Osteocyte (in vitro differentiated cells): ENCODE measurements around the gene METTL24. TPM values are rescaled to one million over a fixed set of nuclear protein-coding genes. Genes with fewer than 3 reads are reported as not detected.

Experiments
- DNase-seq: peaks from one replicate; pipeline ENCODE4 v3.0.0; 2021; ENCODE audit warnings: mixed read lengths; ENCODE audit not compliant: unreplicated experiment; ENCODE audit errors: extremely low spot score
- H3K27ac Mint-ChIP-seq: one replicate; pipeline ENCODE4 v1.8.0; 2021; ENCODE audit warnings: mild to moderate bottlenecking, mixed read lengths; ENCODE audit not compliant: unreplicated experiment
- H3K27me3 Mint-ChIP-seq: one replicate; pipeline ENCODE4 v1.8.0; 2021; ENCODE audit warnings: mixed read lengths; ENCODE audit not compliant: unreplicated experiment
- H3K36me3 Mint-ChIP-seq: one replicate; pipeline ENCODE4 v1.8.0; 2021; ENCODE audit warnings: mixed read lengths; ENCODE audit not compliant: unreplicated experiment
- H3K4me1 Mint-ChIP-seq: one replicate; pipeline ENCODE4 v1.8.0; 2021; ENCODE audit warnings: mixed read lengths; ENCODE audit not compliant: unreplicated experiment
- H3K4me3 Mint-ChIP-seq: one replicate; pipeline ENCODE4 v1.8.0; 2021; ENCODE audit warnings: mild to moderate bottlenecking, moderate library complexity, mixed read lengths; ENCODE audit not compliant: unreplicated experiment
- H3K9me3 Mint-ChIP-seq: one replicate; pipeline ENCODE4 v1.8.0; 2021; ENCODE audit warnings: mixed read lengths; ENCODE audit not compliant: unreplicated experiment
- total RNA-seq: library from RNA; stranded (reverse); gene quantifications from 2 replicates; pipeline ENCODE4 v1.2.1, GENCODE V29; 2021
- TF ChIP-seq, protein P1 (sequence below): fragments of 200-600 bp; sonication (generic); IDR thresholded peaks from 2 replicates; pipeline ENCODE4 v1.5.0; 2021; ENCODE audit warnings: antibody characterized with exemption, mild to moderate bottlenecking, moderate library complexity

METTL24 gene
- total RNA-seq, 1 donor from 2014 or later, result not detected

DNA sequence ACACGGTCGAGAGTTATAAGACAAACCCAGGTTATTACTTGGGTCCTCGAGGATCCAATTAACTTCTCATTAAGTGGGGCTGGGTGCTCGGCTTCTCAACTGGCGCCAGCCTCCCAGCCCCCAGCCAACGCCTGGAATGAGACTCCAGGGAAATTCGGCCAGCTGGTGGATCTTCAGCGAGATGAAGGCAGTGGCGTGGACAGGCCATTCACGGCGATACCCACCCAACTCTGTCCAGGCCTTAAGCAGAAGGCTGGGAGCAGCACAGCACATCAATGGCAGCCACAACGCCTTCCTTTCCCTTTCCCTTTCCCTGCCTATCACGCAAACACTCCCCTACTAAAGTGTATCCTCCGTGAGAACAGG lies 868 bp downstream of the METTL24 start:
- peaks cover 65% of the 10 kb centered on the region for H3K27me3 Mint-ChIP-seq
- peaks cover 10% of the 10 kb centered on the region for H3K4me1 Mint-ChIP-seq
- no peak overlapping the region for H3K27ac Mint-ChIP-seq
- no peak for DNase-seq
- TF ChIP-seq, protein P1, sequence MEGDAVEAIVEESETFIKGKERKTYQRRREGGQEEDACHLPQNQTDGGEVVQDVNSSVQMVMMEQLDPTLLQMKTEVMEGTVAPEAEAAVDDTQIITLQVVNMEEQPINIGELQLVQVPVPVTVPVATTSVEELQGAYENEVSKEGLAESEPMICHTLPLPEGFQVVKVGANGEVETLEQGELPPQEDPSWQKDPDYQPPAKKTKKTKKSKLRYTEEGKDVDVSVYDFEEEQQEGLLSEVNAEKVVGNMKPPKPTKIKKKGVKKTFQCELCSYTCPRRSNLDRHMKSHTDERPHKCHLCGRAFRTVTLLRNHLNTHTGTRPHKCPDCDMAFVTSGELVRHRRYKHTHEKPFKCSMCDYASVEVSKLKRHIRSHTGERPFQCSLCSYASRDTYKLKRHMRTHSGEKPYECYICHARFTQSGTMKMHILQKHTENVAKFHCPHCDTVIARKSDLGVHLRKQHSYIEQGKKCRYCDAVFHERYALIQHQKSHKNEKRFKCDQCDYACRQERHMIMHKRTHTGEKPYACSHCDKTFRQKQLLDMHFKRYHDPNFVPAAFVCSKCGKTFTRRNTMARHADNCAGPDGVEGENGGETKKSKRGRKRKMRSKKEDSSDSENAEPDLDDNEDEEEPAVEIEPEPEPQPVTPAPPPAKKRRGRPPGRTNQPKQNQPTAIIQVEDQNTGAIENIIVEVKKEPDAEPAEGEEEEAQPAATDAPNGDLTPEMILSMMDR, result no peak
- peak overlapping the region; percentile 75 for H3K4me3 Mint-ChIP-seq
- no peaks in the 10 kb centered on the region for H3K36me3 Mint-ChIP-seq
- H3K9me3 Mint-ChIP-seq, result peaks cover 3% of the 10 kb centered on the region

GRCh38 chr6:110356778-110357177 lies 1.4 kb downstream of the METTL24 start:
- H3K9me3 Mint-ChIP-seq, result no peaks in the 10 kb centered on the region
- no peak for DNase-seq
- peaks cover 63% of the 10 kb centered on the region for H3K27me3 Mint-ChIP-seq
- no peaks in the 10 kb centered on the region for H3K36me3 Mint-ChIP-seq
- TF ChIP-seq, protein P1, result no peak
- no peak overlapping the region for H3K27ac Mint-ChIP-seq
- H3K4me1 Mint-ChIP-seq, result peaks cover 10% of the 10 kb centered on the region
- H3K4me3 Mint-ChIP-seq, result peak overlapping the region; percentile 11

DNA sequence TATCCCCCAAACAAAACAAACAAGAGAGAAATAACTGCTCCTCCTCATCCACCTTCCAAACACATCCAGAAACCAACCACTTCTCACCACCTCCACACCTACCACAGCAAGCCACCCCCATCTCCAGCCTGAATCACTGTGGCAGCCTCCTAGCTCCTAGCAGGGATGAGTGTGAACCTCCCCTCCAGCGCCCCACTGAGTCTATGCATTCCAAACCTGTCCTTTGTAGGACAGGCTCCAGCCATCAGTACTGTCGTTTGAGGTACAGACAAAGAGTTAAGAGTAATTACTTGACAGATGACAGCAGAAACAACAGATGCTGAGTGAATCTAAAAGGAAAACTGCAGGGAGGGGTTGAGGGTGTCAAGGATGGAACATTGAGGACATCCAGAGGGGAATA lies 2.4 kb downstream of the METTL24 start:
- Mint-ChIP-seq H3K36me3 (no peaks in the 10 kb centered on the region), H3K4me1 (peaks cover 10% of the 10 kb centered on the region), H3K27me3 (peaks cover 54% of the 10 kb centered on the region), H3K27ac (no peak overlapping the region), H3K9me3 (no peaks in the 10 kb centered on the region), H3K4me3 (no peak overlapping the region)
- no peak for DNase-seq
- TF ChIP-seq, protein P1, result no peak

DNA sequence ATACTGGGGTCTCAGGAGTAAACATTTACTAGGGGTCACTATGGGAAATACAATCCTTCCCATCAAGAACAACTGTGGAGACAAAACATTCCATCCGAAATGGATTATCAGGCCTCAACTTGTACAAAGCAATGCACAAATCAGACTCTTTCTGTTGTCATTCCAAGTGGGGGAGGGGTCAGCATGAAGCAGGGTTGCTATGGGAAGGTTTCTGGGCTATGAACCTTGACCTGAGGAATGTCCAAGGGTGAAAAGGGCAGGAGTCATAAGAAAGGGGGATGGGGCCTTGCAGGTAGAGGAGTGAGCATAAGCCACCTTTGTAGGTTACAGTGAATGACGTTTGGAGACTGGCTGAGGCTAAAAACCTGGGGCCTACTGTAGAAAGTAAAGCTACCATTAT lies 3.1 kb downstream of the METTL24 start:
- H3K27ac Mint-ChIP-seq, result no peak overlapping the region
- DNase-seq, result no peak
- TF ChIP-seq, protein P1, result no peak
- peaks cover 10% of the 10 kb centered on the region for H3K4me1 Mint-ChIP-seq
- H3K36me3 Mint-ChIP-seq, result no peaks in the 10 kb centered on the region
- no peaks in the 10 kb centered on the region for H3K9me3 Mint-ChIP-seq
- H3K27me3 Mint-ChIP-seq, result peaks cover 49% of the 10 kb centered on the region
- no peak overlapping the region for H3K4me3 Mint-ChIP-seq

DNA sequence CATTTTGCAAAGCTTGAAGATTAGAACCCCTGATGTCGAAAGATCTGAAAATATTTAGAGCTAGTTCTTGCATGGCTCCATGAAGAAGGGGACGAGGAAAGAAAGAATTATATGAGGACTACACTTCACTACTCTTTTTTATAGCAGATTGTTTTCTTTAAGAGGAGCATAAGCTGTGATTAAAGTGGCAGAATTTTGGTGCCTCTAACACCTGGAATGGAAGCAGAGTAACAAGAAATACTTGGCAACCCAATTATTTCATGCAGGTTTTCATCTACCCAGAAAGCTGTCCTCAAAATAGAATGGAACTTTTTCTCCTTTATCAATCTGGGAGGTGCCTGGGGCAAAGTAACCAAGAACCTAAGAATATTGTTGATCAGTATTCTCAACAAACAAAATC lies 4.0 kb downstream of the METTL24 start:
- H3K27ac Mint-ChIP-seq, result no peak overlapping the region
- no peak overlapping the region for H3K4me3 Mint-ChIP-seq
- no peaks in the 10 kb centered on the region for H3K36me3 Mint-ChIP-seq
- no peaks in the 10 kb centered on the region for H3K9me3 Mint-ChIP-seq
- TF ChIP-seq, protein P1, result no peak
- H3K4me1 Mint-ChIP-seq, result peaks cover 7% of the 10 kb centered on the region
- DNase-seq, result no peak
- peaks cover 47% of the 10 kb centered on the region for H3K27me3 Mint-ChIP-seq
